ENCODE results near the gene ZDHHC7.

DNA sequence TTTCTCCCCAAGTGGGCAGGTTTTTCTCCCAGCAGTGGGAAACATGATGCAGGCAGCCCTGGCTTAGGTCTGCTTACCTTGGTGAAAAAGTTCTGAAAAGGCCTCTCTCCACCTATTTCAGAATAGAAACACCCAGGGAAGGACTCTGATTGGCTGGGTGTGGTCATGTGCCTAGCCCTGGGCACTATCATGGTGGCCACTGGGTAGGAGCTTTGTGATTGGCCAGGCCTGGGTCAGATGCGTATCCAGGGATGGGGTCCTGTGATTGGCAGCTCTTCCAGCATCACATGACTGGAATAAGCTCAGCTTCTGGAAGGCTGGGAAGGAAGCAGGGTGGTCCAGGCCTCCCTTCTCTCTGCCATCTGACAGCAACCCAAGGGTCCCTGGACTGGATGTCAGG lies 53.5 kb downstream of the ZDHHC7 start:
- no peak for TF ChIP-seq POLR2A (IDR thresholded peaks at IDR 0.05)
- TF ChIP-seq, protein P1, sequence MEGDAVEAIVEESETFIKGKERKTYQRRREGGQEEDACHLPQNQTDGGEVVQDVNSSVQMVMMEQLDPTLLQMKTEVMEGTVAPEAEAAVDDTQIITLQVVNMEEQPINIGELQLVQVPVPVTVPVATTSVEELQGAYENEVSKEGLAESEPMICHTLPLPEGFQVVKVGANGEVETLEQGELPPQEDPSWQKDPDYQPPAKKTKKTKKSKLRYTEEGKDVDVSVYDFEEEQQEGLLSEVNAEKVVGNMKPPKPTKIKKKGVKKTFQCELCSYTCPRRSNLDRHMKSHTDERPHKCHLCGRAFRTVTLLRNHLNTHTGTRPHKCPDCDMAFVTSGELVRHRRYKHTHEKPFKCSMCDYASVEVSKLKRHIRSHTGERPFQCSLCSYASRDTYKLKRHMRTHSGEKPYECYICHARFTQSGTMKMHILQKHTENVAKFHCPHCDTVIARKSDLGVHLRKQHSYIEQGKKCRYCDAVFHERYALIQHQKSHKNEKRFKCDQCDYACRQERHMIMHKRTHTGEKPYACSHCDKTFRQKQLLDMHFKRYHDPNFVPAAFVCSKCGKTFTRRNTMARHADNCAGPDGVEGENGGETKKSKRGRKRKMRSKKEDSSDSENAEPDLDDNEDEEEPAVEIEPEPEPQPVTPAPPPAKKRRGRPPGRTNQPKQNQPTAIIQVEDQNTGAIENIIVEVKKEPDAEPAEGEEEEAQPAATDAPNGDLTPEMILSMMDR (IDR thresholded peaks at IDR 0.05): no peak

Data from suprapubic skin (tissue), 3 donors.